HEK293 (cell line): Measurements from ENCODE around the gene CEP76.

Source experiments
- CTCF ChIP-seq: fragments of 450-650 bp; formaldehyde crosslinking; IDR thresholded peaks from 2 replicates; pipeline ENCODE4 v1.5.1; 2016; ENCODE audit warnings: missing biosample characterization, missing genetic modification characterization
- SP2 ChIP-seq: fragments of 450-650 bp; formaldehyde crosslinking; IDR thresholded peaks from 2 replicates; pipeline ENCODE4 v1.5.1; 2016; ENCODE audit warnings: missing biosample characterization, missing genetic modification characterization
- YY1 ChIP-seq: fragments of 450-650 bp; formaldehyde crosslinking; IDR thresholded peaks from 2 replicates; pipeline ENCODE4 v1.5.1; 2018; ENCODE audit warnings: missing biosample characterization, missing genetic modification characterization
- ZBTB21 ChIP-seq: fragments of 450-650 bp; formaldehyde crosslinking; IDR thresholded peaks from 2 replicates; pipeline ENCODE4 v1.5.1; 2017; ENCODE audit warnings: missing biosample characterization, missing genetic modification characterization
- ZBTB7A ChIP-seq: fragments of 450-650 bp; formaldehyde crosslinking; IDR thresholded peaks from 2 replicates; pipeline ENCODE4 v1.5.1; 2016; ENCODE audit warnings: low read depth, missing biosample characterization, missing genetic modification characterization
- ZNF292 ChIP-seq: fragments of 450-650 bp; formaldehyde crosslinking; IDR thresholded peaks from 2 replicates; pipeline ENCODE4 v1.5.1; 2016; ENCODE audit warnings: low read depth, missing biosample characterization, missing genetic modification characterization, borderline replicate concordance
- ZNF324 ChIP-seq: fragments of 450-650 bp; formaldehyde crosslinking; IDR thresholded peaks from 2 replicates; pipeline ENCODE4 v1.5.1; 2016; ENCODE audit warnings: missing biosample characterization, missing genetic modification characterization
- ZNF335 ChIP-seq: fragments of 450-650 bp; formaldehyde crosslinking; conservative IDR thresholded peaks from 2 replicates; pipeline ENCODE4 v1.5.1; 2016; ENCODE audit warnings: missing biosample characterization, missing genetic modification characterization
- ZNF362 ChIP-seq: fragments of 450-650 bp; formaldehyde crosslinking; IDR thresholded peaks from 2 replicates; pipeline ENCODE4 v1.5.1; 2016; ENCODE audit warnings: missing biosample characterization, missing genetic modification characterization

- TF ChIP-seq ZBTB21 (no peak), CTCF (no peak), YY1 (tag by site-specific recombination) (no peak), ZNF324 (no peak), ZBTB7A (no peak), SP2 (tag by site-specific recombination) (no peak), ZNF335 (tag by site-specific recombination) (no peak), ZNF292 (tag by site-specific recombination) (no peak), ZNF362 (tag by site-specific recombination) (no peak)
Measured at GRCh38 chr18:12747530-12748315, 45.2 kb upstream of the CEP76 start.
